Measurements from ENCODE around the gene TMC2. TPM values are rescaled to one million over a fixed set of nuclear protein-coding genes. Genes with fewer than 3 reads are reported as not detected.

The TMC2 gene
- polyA plus RNA-seq, 3 donors: not detected

DNA sequence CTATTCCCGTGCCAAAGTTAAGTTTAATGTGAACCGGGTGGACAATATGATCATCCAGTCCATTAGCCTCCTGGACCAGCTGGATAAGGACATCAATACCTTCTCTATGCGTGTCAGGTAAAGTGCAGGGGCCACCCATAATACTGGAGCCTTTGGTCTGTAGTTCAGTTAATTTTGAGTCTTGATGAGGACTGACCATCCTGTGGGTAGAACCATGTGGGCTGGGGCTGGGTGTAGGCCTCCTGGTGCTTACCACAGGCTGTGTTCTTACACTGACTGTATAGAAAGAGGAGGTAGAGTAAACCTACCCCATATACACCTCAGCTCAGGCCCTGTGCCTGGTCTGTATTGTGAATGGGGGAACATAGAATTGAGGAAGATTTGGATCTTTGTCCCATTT is 118.5 kb downstream of the TMC2 start:
- H3K9me3 Mint-ChIP-seq: no peaks in the 10 kb centered on the region
- Histone ChIP-seq H3K4me3 (replicated peaks in 1 of 3; ENCODE audit: low read depth in 2 of 3, low read length in 3 of 3) (no peak overlapping the region), H3K9ac (ENCODE audit: insufficient read depth, low read length, poor library complexity, severe bottlenecking) (no peak overlapping the region), H3K4me1 (ENCODE audit: control insufficient read depth in 1 of 2, insufficient read depth in 2 of 2, low read length in 2 of 2) (peaks cover 17 to 33% of the 10 kb centered on the region in 2 donors), H3K9me3 (replicated peaks in 1 of 2; ENCODE audit: control insufficient read depth in 1 of 2, insufficient read depth in 1 of 2, low read length in 2 of 2) (no peaks in the 10 kb centered on the region), H3K27me3 (ENCODE audit: control insufficient read depth in 2 of 2, insufficient read depth in 2 of 2, low read length in 2 of 2) (no peaks in the 10 kb centered on the region), H3K36me3 (replicated peaks in 1 of 2; ENCODE audit: control insufficient read depth in 1 of 2, insufficient read depth in 2 of 2, low read length in 2 of 2) (peaks cover 58 to 61% of the 10 kb centered on the region in 2 donors), H3K79me2 (ENCODE audit: insufficient read depth, low read length) (peaks cover 54% of the 10 kb centered on the region), H3K4me2 (replicated peaks; ENCODE audit: extremely low read depth, low read length, poor library complexity, severe bottlenecking) (no peak overlapping the region), H4K20me1 (ENCODE audit: insufficient read depth, low read length) (peaks cover 47% of the 10 kb centered on the region), H3K27ac (ENCODE audit: low read depth in 1 of 2, low read length in 2 of 2) (no peak overlapping the region), H2AFZ (ENCODE audit: insufficient read depth, low read depth, low read length, poor library complexity, severe bottlenecking) (no peak overlapping the region)
- no peak for DNase-seq
- peak overlapping the region in 2 of 7 donors; percentile 37 to 74 for H3K27ac Mint-ChIP-seq
- peaks cover 20% of the 10 kb centered on the region for H3K4me1 Mint-ChIP-seq
- TF ChIP-seq, protein P1, sequence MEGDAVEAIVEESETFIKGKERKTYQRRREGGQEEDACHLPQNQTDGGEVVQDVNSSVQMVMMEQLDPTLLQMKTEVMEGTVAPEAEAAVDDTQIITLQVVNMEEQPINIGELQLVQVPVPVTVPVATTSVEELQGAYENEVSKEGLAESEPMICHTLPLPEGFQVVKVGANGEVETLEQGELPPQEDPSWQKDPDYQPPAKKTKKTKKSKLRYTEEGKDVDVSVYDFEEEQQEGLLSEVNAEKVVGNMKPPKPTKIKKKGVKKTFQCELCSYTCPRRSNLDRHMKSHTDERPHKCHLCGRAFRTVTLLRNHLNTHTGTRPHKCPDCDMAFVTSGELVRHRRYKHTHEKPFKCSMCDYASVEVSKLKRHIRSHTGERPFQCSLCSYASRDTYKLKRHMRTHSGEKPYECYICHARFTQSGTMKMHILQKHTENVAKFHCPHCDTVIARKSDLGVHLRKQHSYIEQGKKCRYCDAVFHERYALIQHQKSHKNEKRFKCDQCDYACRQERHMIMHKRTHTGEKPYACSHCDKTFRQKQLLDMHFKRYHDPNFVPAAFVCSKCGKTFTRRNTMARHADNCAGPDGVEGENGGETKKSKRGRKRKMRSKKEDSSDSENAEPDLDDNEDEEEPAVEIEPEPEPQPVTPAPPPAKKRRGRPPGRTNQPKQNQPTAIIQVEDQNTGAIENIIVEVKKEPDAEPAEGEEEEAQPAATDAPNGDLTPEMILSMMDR (IDR thresholded peaks at IDR 0.05): no peak
- peaks cover 57 to 62% of the 10 kb centered on the region in 2 donors for H3K36me3 Mint-ChIP-seq
- peaks cover 0 to 2% (median 0%) of the 10 kb centered on the region in 3 donors for H3K27me3 Mint-ChIP-seq (ENCODE audit: low read depth in 3 of 3)
- peak overlapping the region in 1 of 2 donors; percentile 12 for H3K4me3 Mint-ChIP-seq
- 100% methylated on average over 2 of the region's 3 CpGs for WGBS (ENCODE audit: insufficient coverage)
- intact Hi-C loops (cut with micrococcal nuclease): loop anchor here in 1 of 2 donors (5.0 kb wide), 1 partner anchor 553 kb away; the partner anchor contains the start of gene STK35

DNA sequence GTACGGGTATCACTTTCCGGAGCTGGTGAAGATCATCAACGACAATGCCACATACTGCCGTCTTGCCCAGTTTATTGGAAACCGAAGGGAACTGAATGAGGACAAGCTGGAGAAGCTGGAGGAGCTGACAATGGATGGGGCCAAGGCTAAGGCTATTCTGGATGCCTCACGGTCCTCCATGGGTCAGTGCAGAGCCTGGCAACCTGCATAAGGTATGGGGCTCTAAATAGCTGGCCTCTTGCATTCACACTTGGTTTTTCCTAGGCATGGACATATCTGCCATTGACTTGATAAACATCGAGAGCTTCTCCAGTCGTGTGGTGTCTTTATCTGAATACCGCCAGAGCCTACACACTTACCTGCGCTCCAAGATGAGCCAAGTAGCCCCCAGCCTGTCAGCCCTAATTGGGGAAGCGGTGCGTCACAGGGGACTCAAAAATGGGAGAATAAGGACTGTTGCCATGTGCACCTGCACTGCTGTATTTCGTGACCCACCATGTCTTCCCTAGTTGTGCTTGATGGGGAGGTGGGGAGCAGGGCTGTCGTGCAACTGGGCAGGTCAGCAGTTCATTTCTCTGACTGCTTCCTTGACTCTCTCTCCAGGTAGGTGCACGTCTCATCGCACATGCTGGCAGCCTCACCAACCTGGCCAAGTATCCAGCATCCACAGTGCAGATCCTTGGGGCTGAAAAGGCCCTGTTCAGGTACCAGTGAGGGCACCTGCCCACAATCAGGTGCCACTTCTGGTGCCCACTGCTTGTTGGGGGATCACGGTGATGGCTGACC is 119.2 kb downstream of the TMC2 start:
- H3K27me3 Mint-ChIP-seq (ENCODE audit: low read depth in 3 of 3): peaks cover 0 to 2% (median 0%) of the 10 kb centered on the region in 3 donors
- Histone ChIP-seq H3K27ac (ENCODE audit: low read depth in 1 of 2, low read length in 2 of 2) (no peak overlapping the region), H3K9me3 (replicated peaks in 1 of 2; ENCODE audit: control insufficient read depth in 1 of 2, insufficient read depth in 1 of 2, low read length in 2 of 2) (no peaks in the 10 kb centered on the region), H3K27me3 (ENCODE audit: control insufficient read depth in 2 of 2, insufficient read depth in 2 of 2, low read length in 2 of 2) (no peaks in the 10 kb centered on the region), H3K79me2 (ENCODE audit: insufficient read depth, low read length) (peaks cover 54% of the 10 kb centered on the region), H4K20me1 (ENCODE audit: insufficient read depth, low read length) (peaks cover 47% of the 10 kb centered on the region), H3K4me3 (replicated peaks in 1 of 3; ENCODE audit: low read depth in 2 of 3, low read length in 3 of 3) (no peak overlapping the region), H2AFZ (ENCODE audit: insufficient read depth, low read depth, low read length, poor library complexity, severe bottlenecking) (no peak overlapping the region), H3K4me2 (replicated peaks; ENCODE audit: extremely low read depth, low read length, poor library complexity, severe bottlenecking) (no peak overlapping the region), H3K4me1 (ENCODE audit: control insufficient read depth in 1 of 2, insufficient read depth in 2 of 2, low read length in 2 of 2) (peaks cover 17 to 33% of the 10 kb centered on the region in 2 donors), H3K9ac (ENCODE audit: insufficient read depth, low read length, poor library complexity, severe bottlenecking) (no peak overlapping the region), H3K36me3 (replicated peaks in 1 of 2; ENCODE audit: control insufficient read depth in 1 of 2, insufficient read depth in 2 of 2, low read length in 2 of 2) (peaks cover 65 to 68% of the 10 kb centered on the region in 2 donors)
- H3K9me3 Mint-ChIP-seq: no peaks in the 10 kb centered on the region
- no peak for DNase-seq
- peaks cover 21% of the 10 kb centered on the region for H3K4me1 Mint-ChIP-seq
- peak overlapping the region in 5 of 7 donors; percentile 19 to 74 (median 37) for H3K27ac Mint-ChIP-seq
- 97% methylated on average over 13 of the region's 17 CpGs for WGBS (ENCODE audit: insufficient coverage)
- intact Hi-C loops (cut with micrococcal nuclease): no loop called here
- peaks cover 64 to 69% of the 10 kb centered on the region in 2 donors for H3K36me3 Mint-ChIP-seq
- TF ChIP-seq, protein P1 (IDR thresholded peaks at IDR 0.05): no peak
- H3K4me3 Mint-ChIP-seq: no peak overlapping the region
